ENCODE results near the gene SNAPC1. TPM values are rescaled to one million over a fixed set of nuclear protein-coding genes. Genes with fewer than 3 reads are reported as not detected.

Gene SNAPC1
- total and polyA plus RNA-seq, 7 donors: 0.92 to 7.8 (median 4.1) TPM

- no peaks in the 10 kb centered on the region for H3K27me3 ChIP-seq
- DNase-seq: no peak
Observed at GRCh38 chr14:61802010-61802568, 39.9 kb downstream of the SNAPC1 start.

GRCh38 chr14:61803755-61804154, 41.5 kb downstream of the SNAPC1 start:
- DNase-seq: no peak
- H3K4me3 ChIP-seq: no peak overlapping the region
- no peak for TF ChIP-seq EP300 (IDR thresholded peaks at IDR 0.05)
- no peak for TF ChIP-seq POLR2A (IDR thresholded peaks at IDR 0.05)
- TF ChIP-seq POLR2AphosphoS5 (IDR thresholded peaks at IDR 0.05): no peak
- TF ChIP-seq CTCF (IDR thresholded peaks at IDR 0.05): no peak
- no peaks in the 10 kb centered on the region for H3K9me3 ChIP-seq
- no peaks in the 10 kb centered on the region for H3K27me3 ChIP-seq
- intact Hi-C loops (cut with DNase I): no loop called here
- WGBS, 2 donors: 65 to 70% methylated on average over 2 of the region's 2 CpGs
- H3K27ac ChIP-seq: no peak overlapping the region
- no peaks in the 10 kb centered on the region for H3K36me3 ChIP-seq
- H3K4me1 ChIP-seq: no peaks in the 10 kb centered on the region

More at GRCh38 chr14:61802010-61802568, 39.9 kb downstream of the SNAPC1 start:
- intact Hi-C loops (cut with DNase I): no loop called here
- H3K4me1 ChIP-seq: no peaks in the 10 kb centered on the region
- no peak overlapping the region for H3K4me3 ChIP-seq
- TF ChIP-seq CTCF (IDR thresholded peaks at IDR 0.05): no peak
- TF ChIP-seq POLR2AphosphoS5 (IDR thresholded peaks at IDR 0.05): no peak
- no peak for TF ChIP-seq POLR2A (IDR thresholded peaks at IDR 0.05)
- no peak for TF ChIP-seq EP300 (IDR thresholded peaks at IDR 0.05)
- H3K27ac ChIP-seq: no peak overlapping the region
- H3K36me3 ChIP-seq: no peaks in the 10 kb centered on the region
- H3K9me3 ChIP-seq: no peaks in the 10 kb centered on the region
- 83 to 84% methylated on average over 2 of the region's 2 CpGs for whole genome bisulfite sequencing, 2 donors

- WGBS, 2 donors: 96 to 97% methylated on average over 4 of the region's 4 CpGs
- no peak overlapping the region for H3K4me3 ChIP-seq
- DNase-seq: no peak
- no peaks in the 10 kb centered on the region for H3K4me1 ChIP-seq
- H3K27me3 ChIP-seq: no peaks in the 10 kb centered on the region
- intact Hi-C loops (cut with DNase I): no loop called here
- H3K36me3 ChIP-seq: no peaks in the 10 kb centered on the region
- TF ChIP-seq EP300 (IDR thresholded peaks at IDR 0.05) (no peak), POLR2AphosphoS5 (IDR thresholded peaks at IDR 0.05) (no peak), CTCF (IDR thresholded peaks at IDR 0.05) (no peak)
- H3K9me3 ChIP-seq: no peaks in the 10 kb centered on the region
- no peak overlapping the region for H3K27ac ChIP-seq
Observed at GRCh38 chr14:61805451-61805850, 43.2 kb downstream of the SNAPC1 start.

- intact Hi-C loops (cut with DNase I): no loop called here
- TF ChIP-seq POLR2AphosphoS5 (IDR thresholded peaks at IDR 0.05) (no peak), POLR2A (IDR thresholded peaks at IDR 0.05) (no peak), EP300 (IDR thresholded peaks at IDR 0.05) (no peak), CTCF (IDR thresholded peaks at IDR 0.05) (no peak)
- Histone ChIP-seq H3K4me3 (peak overlapping the region in 2 of 4 donors; percentile 40 to 41), H3K9me3 (peaks cover 0 to 2% (median 0%) of the 10 kb centered on the region in 4 donors), H3K4me1 (peaks cover 0 to 8% (median 7%) of the 10 kb centered on the region in 4 donors), H3K27me3 (peaks cover 7 to 42% (median 18%) of the 10 kb centered on the region in 3 donors), H3K27ac (no peak overlapping the region), H3K36me3 (no peaks in the 10 kb centered on the region)
- 74 to 79% methylated on average over 15 of the region's 15 CpGs for WGBS, 2 donors
- no peak for DNase-seq
Observed at GRCh38 chr14:61811882-61812346, 49.7 kb downstream of the SNAPC1 start.
